ENCODE results near the gene DPRX. TPM values are rescaled to one million over a fixed set of nuclear protein-coding genes. Genes with fewer than 3 reads are reported as not detected.

DPRX gene
- total RNA-seq, 1 donor from 2014 or later = 0.54 TPM

Small RNA genes within 50 kb of the gene (microRNA-seq; reads per million reads assigned to microRNA genes)
- gene MIR1323 (not detected), gene MIR498 (not detected), gene MIR512-1 (not detected), gene MIR512-2 (not detected), gene MIR515-1 (not detected), gene MIR515-2 (not detected), gene MIR519C (6.7 reads per million, percentile 15 among the genes with 10 or more reads in this experiment), gene MIR519E (not detected), gene MIR520E (1.3 reads per million), gene MIR520F (13.8 reads per million, percentile 27 among the genes with 10 or more reads in this experiment)

Other genes starting within 250 kb of the DPRX start
- 4.5 TPM for gene ZNF765, start 236.8 kb upstream of the DPRX start, total RNA-seq
- gene ZNF761, start 200.0 kb upstream of the DPRX start, total RNA-seq = 3.5 TPM
- 0.75 TPM for gene ZNF813, start 164.3 kb upstream of the DPRX start, total RNA-seq
- 9.8 TPM for gene ZNF331, start 93.9 kb upstream of the DPRX start, total RNA-seq
- 0.57 TPM for gene NLRP12, start 192.3 kb downstream of the DPRX start, total RNA-seq
- 211 TPM for gene MYADM, start 235.9 kb downstream of the DPRX start, total RNA-seq

All from cardiac septum (tissue), 1 donor.